Karpas-422 (cell line): ENCODE results near the gene UBE3B. TPM values are rescaled to one million over a fixed set of nuclear protein-coding genes. Genes with fewer than 3 reads are reported as not detected.

ENCODE experiments used
- DNase-seq: peaks from one replicate; pipeline ENCODE4 v3.0.0-alpha.2; 2015
- H2AFZ ChIP-seq: fragments of 200-600 bp; sonication (generic); 2 replicates; pipeline ENCODE4 v1.6.1; 2014; ENCODE audit warnings: antibody characterized with exemption, low read length, mixed read lengths
- H3K27ac ChIP-seq: fragments of 200-600 bp; sonication (generic); 2 replicates; pipeline ENCODE4 v1.5.1; 2014; ENCODE audit warnings: mild to moderate bottlenecking, low read length, moderate library complexity
- H3K27me3 ChIP-seq: fragments of 200-600 bp; sonication (generic); 2 replicates; pipeline ENCODE4 v1.6.1; 2014; ENCODE audit warnings: low read length, mixed read lengths
- H3K36me3 ChIP-seq: fragments of 200-600 bp; sonication (generic); 2 replicates; pipeline ENCODE4 v1.6.1; 2014; ENCODE audit warnings: low read length, mixed read lengths; ENCODE audit not compliant: insufficient read depth
- H3K4me1 ChIP-seq: fragments of 200-600 bp; sonication (generic); 2 replicates; pipeline ENCODE4 v1.6.1; 2014; ENCODE audit warnings: mild to moderate bottlenecking, low read length, mixed read lengths
- H3K4me2 ChIP-seq: fragments of 200-600 bp; sonication (generic); 2 replicates; pipeline ENCODE4 v1.6.1; 2014; ENCODE audit warnings: low read length, low read depth, mild to moderate bottlenecking; ENCODE audit not compliant: poor library complexity, severe bottlenecking
- H3K4me3 ChIP-seq: fragments of 200-600 bp; sonication (generic); 2 replicates; pipeline ENCODE4 v1.5.1; 2014; ENCODE audit warnings: mild to moderate bottlenecking, antibody characterized with exemption, low read length, mixed read lengths
- H3K79me2 ChIP-seq: fragments of 200-600 bp; sonication (generic); 2 replicates; pipeline ENCODE4 v1.6.1; 2014; ENCODE audit warnings: mild to moderate bottlenecking, low read length, mixed read lengths
- H3K9ac ChIP-seq: fragments of 200-600 bp; sonication (generic); 2 replicates; pipeline ENCODE4 v1.6.0; 2014; ENCODE audit warnings: low read length
- H3K9me2 ChIP-seq: fragments of 200-600 bp; sonication (generic), shearing (Covaris generic); replicated peaks from 2 replicates; pipeline ENCODE4 v1.6.0; 2014; ENCODE audit warnings: mild to moderate bottlenecking, low read length, moderate library complexity; ENCODE audit not compliant: insufficient read depth
- H3K9me3 ChIP-seq: fragments of 300-700, 200-600 bp; sonication (generic); 2 replicates; pipeline ENCODE4 v1.6.1; 2014; ENCODE audit warnings: low read length, mixed read lengths
- H4K20me1 ChIP-seq: fragments of 200-600 bp; sonication (generic); 2 replicates; pipeline ENCODE4 v1.6.1; 2014; ENCODE audit warnings: mild to moderate bottlenecking, antibody characterized with exemption, low read length, low read depth; ENCODE audit not compliant: insufficient read depth
- total RNA-seq: library from RNA; depleted of rRNA; stranded (reverse); fragments of >200 nt; shearing (Covaris generic); gene quantifications from 2 replicates; pipeline ENCODE4 v1.2.3, GENCODE V29; 2014; ENCODE audit warnings: low replicate concordance

Gene UBE3B
- total RNA-seq, 1 experiment from 2014 or later = 23.7 TPM

DNA sequence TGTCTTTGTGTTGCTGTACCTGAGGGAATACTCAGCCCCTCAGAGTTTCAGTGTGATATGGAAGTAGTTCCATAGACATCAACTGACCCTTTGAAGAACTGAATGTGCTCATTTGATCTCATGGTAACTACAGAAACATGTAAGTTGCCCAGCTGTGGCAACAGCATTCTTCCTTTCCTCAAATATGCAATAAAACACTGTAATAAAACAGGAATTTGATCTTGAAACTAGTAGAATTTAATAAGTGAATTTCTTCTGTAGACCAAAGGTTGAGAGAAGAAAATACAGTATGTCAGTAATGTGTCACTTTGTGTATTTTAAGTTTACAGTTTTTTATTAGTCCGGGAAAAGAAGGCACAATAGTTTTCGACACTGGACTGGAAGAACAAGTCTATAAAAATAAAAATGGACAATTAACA, 32.2 kb upstream of the UBE3B start:
- H3K4me1 ChIP-seq = no peaks in the 10 kb centered on the region
- H3K27me3 ChIP-seq = no peaks in the 10 kb centered on the region
- H3K4me2 ChIP-seq = no peak overlapping the region
- H3K36me3 ChIP-seq = no peaks in the 10 kb centered on the region
- H3K9me2 ChIP-seq = no peaks in the 10 kb centered on the region
- no peak overlapping the region for H3K9ac ChIP-seq
- DNase-seq = no peak
- peaks cover 2% of the 10 kb centered on the region; the same call in 1 of the 2 replicates for H3K79me2 ChIP-seq
- no peak overlapping the region for H3K4me3 ChIP-seq
- H3K9me3 ChIP-seq = no peaks in the 10 kb centered on the region
- no peak overlapping the region for H2AFZ ChIP-seq
- H3K27ac ChIP-seq = no peak overlapping the region
- 0 out of 2 replicates have a peak, but pooled peaks cover 2% of the 10 kb centered on the region for H4K20me1 ChIP-seq

DNA sequence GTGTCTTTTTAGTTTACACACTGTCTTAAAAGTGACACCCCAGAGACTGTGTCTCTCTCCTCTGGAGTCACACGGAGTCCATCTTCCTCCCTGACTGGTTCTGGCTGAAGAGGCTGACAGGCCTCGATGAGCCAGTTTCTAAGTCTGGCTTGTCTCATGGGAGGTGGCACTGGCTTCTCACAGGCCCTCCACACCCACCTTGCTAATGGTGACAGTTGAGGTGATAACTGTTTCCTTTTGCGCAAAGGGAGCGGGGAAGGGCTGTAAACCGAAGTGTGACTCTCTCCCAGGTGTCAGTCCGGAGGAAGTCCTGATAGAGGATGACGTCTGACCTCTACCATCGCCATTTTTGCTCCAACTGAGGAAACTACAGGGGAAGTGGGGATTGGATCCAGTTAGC, 30.6 kb upstream of the UBE3B start:
- Histone ChIP-seq H3K4me2 (no peak overlapping the region), H3K9me2 (no peaks in the 10 kb centered on the region), H3K9ac (no peak overlapping the region), H3K9me3 (no peaks in the 10 kb centered on the region), H4K20me1 (0 out of 2 replicates have a peak, but pooled peaks cover 5% of the 10 kb centered on the region), H2AFZ (no peak overlapping the region), H3K4me3 (no peak overlapping the region), H3K36me3 (no peaks in the 10 kb centered on the region), H3K79me2 (peaks cover 2% of the 10 kb centered on the region; the same call in 1 of the 2 replicates), H3K27ac (no peak overlapping the region), H3K4me1 (no peaks in the 10 kb centered on the region), H3K27me3 (no peaks in the 10 kb centered on the region)
- no peak for DNase-seq

DNA sequence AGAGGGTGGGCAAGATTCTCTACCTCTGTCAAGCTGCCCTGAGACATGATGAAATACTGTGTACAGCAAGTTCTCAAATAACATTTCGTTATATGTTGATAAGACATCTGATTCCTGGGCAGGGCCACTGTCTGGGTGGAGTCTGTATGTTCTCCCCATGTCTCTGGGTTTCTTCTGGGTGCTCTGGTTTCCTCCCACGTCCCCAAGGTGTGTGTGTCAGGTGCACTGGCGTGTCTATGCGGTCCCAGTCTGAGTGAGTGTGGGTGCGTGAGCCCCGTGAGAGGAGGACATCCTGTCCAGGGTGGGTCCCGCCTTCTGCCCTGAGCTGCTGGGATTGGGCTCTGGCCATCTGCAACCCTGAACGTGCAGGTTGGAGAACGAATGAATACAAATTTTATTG, 30.0 kb upstream of the UBE3B start:
- Histone ChIP-seq H4K20me1 (0 out of 2 replicates have a peak, but pooled peaks cover 5% of the 10 kb centered on the region), H2AFZ (no peak overlapping the region), H3K27me3 (no peaks in the 10 kb centered on the region), H3K4me3 (no peak overlapping the region), H3K9me3 (no peaks in the 10 kb centered on the region), H3K9me2 (no peaks in the 10 kb centered on the region), H3K36me3 (no peaks in the 10 kb centered on the region), H3K4me2 (no peak overlapping the region), H3K27ac (no peak overlapping the region), H3K9ac (no peak overlapping the region), H3K4me1 (no peaks in the 10 kb centered on the region), H3K79me2 (peaks cover 2% of the 10 kb centered on the region; the same call in 1 of the 2 replicates)
- DNase-seq = no peak

DNA sequence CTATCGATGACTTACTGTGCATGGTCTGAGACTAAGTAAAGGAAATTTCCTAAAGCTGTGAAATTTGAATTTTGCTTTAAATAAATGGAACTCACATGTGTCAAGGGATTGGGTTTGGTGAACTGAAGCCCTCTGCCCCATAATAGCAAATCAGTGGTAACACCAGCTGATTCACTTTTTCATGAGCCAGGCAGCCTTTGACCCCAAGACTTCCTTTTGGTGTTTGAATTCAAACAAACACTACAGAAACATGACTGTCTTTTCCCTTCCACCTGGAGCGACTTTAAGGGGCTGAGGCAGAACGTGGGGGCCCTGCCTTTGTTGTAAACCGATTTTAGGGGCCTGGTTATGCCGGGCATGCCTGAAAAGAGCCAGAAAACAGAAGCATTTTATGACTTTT, 29.2 kb upstream of the UBE3B start:
- Histone ChIP-seq H3K27ac (no peak overlapping the region), H3K4me3 (no peak overlapping the region), H3K9ac (no peak overlapping the region), H3K4me1 (no peaks in the 10 kb centered on the region), H2AFZ (no peak overlapping the region), H3K9me2 (no peaks in the 10 kb centered on the region), H3K4me2 (no peak overlapping the region), H3K27me3 (no peaks in the 10 kb centered on the region), H3K36me3 (no peaks in the 10 kb centered on the region), H3K9me3 (no peaks in the 10 kb centered on the region), H3K79me2 (peaks cover 2% of the 10 kb centered on the region; the same call in 1 of the 2 replicates), H4K20me1 (0 out of 2 replicates have a peak, but pooled peaks cover 5% of the 10 kb centered on the region)
- DNase-seq = no peak

DNA sequence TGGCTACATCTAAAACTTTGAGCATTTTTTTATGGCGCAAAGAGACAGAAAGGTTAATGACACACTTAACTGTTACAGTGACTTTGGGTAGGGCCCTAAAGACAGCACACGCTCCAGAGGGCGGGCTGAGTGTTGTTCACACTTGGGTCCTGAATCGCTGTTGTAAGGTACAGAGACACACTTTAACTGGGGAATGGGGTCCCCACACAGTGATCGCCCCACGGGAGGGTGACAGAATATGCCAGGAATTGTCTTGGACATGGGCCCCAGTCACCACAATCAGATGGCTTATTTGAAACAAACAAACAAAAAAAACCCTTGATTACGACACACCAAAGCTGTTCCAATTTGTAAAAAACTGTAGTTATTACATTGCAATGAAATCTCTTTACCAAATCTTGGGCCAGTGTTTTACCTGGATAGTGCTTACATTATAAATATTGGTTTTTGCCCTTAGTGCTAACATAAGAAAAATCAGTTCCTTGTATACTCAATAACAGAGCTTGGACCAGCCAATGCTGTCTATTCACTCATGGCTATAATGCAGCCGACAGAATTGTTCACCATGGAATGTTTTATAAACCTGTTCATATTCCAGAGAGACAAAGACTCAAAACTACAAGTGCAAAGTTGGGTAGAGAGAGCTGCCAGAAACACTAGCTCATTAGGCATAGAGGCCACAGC, 28.6 kb upstream of the UBE3B start:
- no peak overlapping the region for H2AFZ ChIP-seq
- no peaks in the 10 kb centered on the region for H3K9me3 ChIP-seq
- no peaks in the 10 kb centered on the region for H3K4me1 ChIP-seq
- H3K79me2 ChIP-seq = peaks cover 2% of the 10 kb centered on the region; the same call in 1 of the 2 replicates
- no peak for DNase-seq
- H3K36me3 ChIP-seq = peaks cover 4% of the 10 kb centered on the region; the same call in 1 of the 2 replicates
- H3K9ac ChIP-seq = no peak overlapping the region
- no peak overlapping the region for H3K27ac ChIP-seq
- no peaks in the 10 kb centered on the region for H3K27me3 ChIP-seq
- H4K20me1 ChIP-seq = 0 out of 2 replicates have a peak, but pooled peaks cover 5% of the 10 kb centered on the region
- H3K4me2 ChIP-seq = no peak overlapping the region
- H3K4me3 ChIP-seq = no peak overlapping the region
- H3K9me2 ChIP-seq = no peaks in the 10 kb centered on the region

DNA sequence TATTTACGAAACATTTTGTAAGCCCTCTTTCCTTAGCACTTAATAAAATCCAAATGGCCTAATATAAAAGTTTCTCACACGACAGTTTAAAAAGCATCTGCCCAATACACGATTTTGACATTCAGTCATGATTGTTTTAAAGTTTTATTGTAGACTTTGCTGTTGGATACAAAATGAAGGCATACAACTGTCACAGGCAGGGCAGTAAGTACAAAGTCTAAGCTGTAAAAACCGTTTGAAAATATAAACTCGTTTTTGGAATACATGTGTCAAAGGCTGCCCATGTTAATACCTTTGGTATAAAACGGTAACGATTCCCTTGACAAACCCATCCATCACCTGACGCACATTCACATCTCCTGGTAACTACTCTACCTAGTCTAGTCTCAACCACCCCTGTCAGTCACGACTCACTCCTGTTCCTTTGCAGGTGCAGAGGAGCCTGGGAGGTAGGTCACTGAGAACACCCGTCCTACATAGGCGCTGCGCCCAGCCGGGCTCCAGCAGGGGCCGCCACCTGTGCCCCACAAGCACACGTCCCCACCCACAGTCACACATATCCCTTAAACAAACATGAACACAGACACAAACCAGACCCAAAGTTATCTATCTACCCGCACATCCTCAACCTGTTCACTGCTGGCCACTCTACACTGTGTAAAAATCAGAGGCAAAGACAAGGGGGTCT, 27.4 kb upstream of the UBE3B start:
- Histone ChIP-seq H3K9me3 (no peaks in the 10 kb centered on the region), H3K9ac (no peak overlapping the region), H3K4me3 (no peak overlapping the region), H3K4me2 (no peak overlapping the region), H4K20me1 (0 out of 2 replicates have a peak, but pooled peaks cover 5% of the 10 kb centered on the region), H3K27ac (no peak overlapping the region), H2AFZ (no peak overlapping the region), H3K4me1 (no peaks in the 10 kb centered on the region), H3K36me3 (peaks cover 6% of the 10 kb centered on the region; the same call in 1 of the 2 replicates), H3K79me2 (peaks cover 2% of the 10 kb centered on the region; the same call in 1 of the 2 replicates), H3K27me3 (no peaks in the 10 kb centered on the region), H3K9me2 (no peaks in the 10 kb centered on the region)
- no peak for DNase-seq

DNA sequence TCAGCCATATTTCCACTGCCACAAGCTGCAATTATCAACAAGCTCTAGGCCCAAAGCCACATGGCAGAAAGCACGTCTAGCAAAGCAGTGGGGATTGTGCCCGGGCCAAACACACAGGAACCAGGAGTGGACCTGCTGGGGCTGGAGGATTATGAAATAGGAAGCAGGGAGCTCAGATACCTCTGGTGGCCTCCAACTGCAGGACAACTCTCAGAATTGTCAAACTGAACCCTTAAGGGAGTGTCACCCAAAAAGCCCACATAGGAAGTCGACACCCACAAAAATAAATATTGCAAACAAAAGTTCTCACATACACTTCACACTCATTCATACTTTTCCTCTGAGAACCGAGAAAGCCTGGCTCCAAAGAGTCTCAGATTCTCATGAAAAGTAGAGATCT, 26.5 kb upstream of the UBE3B start:
- no peaks in the 10 kb centered on the region for H3K4me1 ChIP-seq
- no peaks in the 10 kb centered on the region for H3K9me3 ChIP-seq
- no peaks in the 10 kb centered on the region for H3K9me2 ChIP-seq
- 0 out of 2 replicates have a peak, but pooled peaks cover 5% of the 10 kb centered on the region for H4K20me1 ChIP-seq
- H3K4me3 ChIP-seq = no peak overlapping the region
- peaks cover 2% of the 10 kb centered on the region; the same call in 1 of the 2 replicates for H3K79me2 ChIP-seq
- no peaks in the 10 kb centered on the region for H3K27me3 ChIP-seq
- H3K27ac ChIP-seq = no peak overlapping the region
- no peak overlapping the region for H2AFZ ChIP-seq
- no peak for DNase-seq
- no peak overlapping the region for H3K9ac ChIP-seq
- H3K36me3 ChIP-seq = peaks cover 6% of the 10 kb centered on the region; the same call in 1 of the 2 replicates
- H3K4me2 ChIP-seq = no peak overlapping the region

DNA sequence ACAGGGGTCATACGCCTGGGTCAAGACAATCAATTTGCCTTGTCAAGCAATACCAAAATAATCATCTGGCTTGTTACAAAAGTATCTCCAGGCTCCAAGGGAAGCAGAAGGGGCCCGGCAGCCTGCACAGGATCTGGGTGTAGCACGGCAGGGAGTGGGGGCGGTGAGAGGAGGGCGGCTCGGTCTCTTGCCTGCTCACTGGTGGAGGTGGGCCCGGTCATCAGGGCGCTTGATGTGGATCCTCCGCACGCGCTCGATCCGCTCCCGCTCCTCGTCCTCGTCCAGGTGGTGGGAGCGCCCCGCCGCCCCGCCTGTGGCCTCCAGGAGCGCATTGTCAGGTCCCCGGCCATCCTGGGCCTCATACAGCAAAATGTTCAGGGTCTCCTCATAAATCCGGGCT, 26.0 kb upstream of the UBE3B start:
- no peaks in the 10 kb centered on the region for H3K27me3 ChIP-seq
- H3K4me1 ChIP-seq = no peaks in the 10 kb centered on the region
- 0 out of 2 replicates have a peak, but pooled peaks cover 5% of the 10 kb centered on the region for H4K20me1 ChIP-seq
- H3K4me3 ChIP-seq = no peak overlapping the region
- no peaks in the 10 kb centered on the region for H3K9me2 ChIP-seq
- H3K79me2 ChIP-seq = peaks cover 2% of the 10 kb centered on the region; the same call in 1 of the 2 replicates
- no peak for DNase-seq
- H3K9ac ChIP-seq = no peak overlapping the region
- no peaks in the 10 kb centered on the region for H3K9me3 ChIP-seq
- peaks cover 8% of the 10 kb centered on the region; the same call in 1 of the 2 replicates for H3K36me3 ChIP-seq
- H3K27ac ChIP-seq = no peak overlapping the region
- no peak overlapping the region for H3K4me2 ChIP-seq
- no peak overlapping the region for H2AFZ ChIP-seq
